OCI-LY7 (cell line): ENCODE measurements around the gene PPP4R2. TPM values are rescaled to one million over a fixed set of nuclear protein-coding genes. Genes with fewer than 3 reads are reported as not detected.
A peak's percentile ranks its signal among the peaks of the same experiment; 100 is the strongest.

Source experiments
- BruUV-seq: library from RNA; stranded (reverse); fragments of 400-500 nt; replicated peaks from 2 replicates; lab custom pipeline; 2021; lab: Mats Ljungman, UMichigan
- CTCF ChIA-PET: fragments of 300-600 bp; sonication (Branson Sonifier 250); formaldehyde crosslinking; loops from one replicate; lab custom pipeline; 2022; ENCODE audit warnings: antibody characterized with exemption; ENCODE audit not compliant: unreplicated experiment; lab: Charles Lee
- POLR2A ChIA-PET: fragments of 300-600 bp; sonication (Branson Sonifier 250); formaldehyde crosslinking; loops from one replicate; lab custom pipeline; 2022; ENCODE audit warnings: antibody characterized with exemption; lab: Charles Lee
- DNase-seq: peaks from one replicate; pipeline ENCODE4 v3.0.0-alpha.2; 2015; ENCODE audit warnings: low spot score
- H2AFZ ChIP-seq: fragments of 200-600 bp; sonication (generic), shearing (Covaris generic); 2 replicates; pipeline ENCODE4 v1.6.1; 2014; ENCODE audit warnings: mild to moderate bottlenecking, antibody characterized with exemption, low read length, moderate library complexity
- H3K27ac ChIP-seq: fragments of 200-600 bp; sonication (generic); 2 replicates; pipeline ENCODE4 v1.5.1; 2014; ENCODE audit warnings: mixed run types, low read depth, mild to moderate bottlenecking, moderate library complexity, low read length, inconsistent platforms; ENCODE audit not compliant: poor library complexity, severe bottlenecking
- H3K36me3 ChIP-seq: fragments of 200-600 bp; sonication (generic); 2 replicates; pipeline ENCODE4 v1.6.1; 2014; ENCODE audit warnings: mild to moderate bottlenecking, antibody characterized with exemption, low read length, moderate library complexity, mixed read lengths; ENCODE audit not compliant: insufficient read depth
- H3K4me1 ChIP-seq: fragments of 200-600 bp; sonication (generic); 2 replicates; pipeline ENCODE4 v1.5.1; 2014; ENCODE audit warnings: mild to moderate bottlenecking, low read length; ENCODE audit not compliant: insufficient read depth, poor library complexity, severe bottlenecking
- H3K4me2 ChIP-seq: fragments of 200-600 bp; sonication (generic); 2 replicates; pipeline ENCODE4 v1.6.1; 2014; ENCODE audit warnings: mild to moderate bottlenecking, low read length
- H3K4me3 ChIP-seq: fragments of 200-600 bp; sonication (generic); 2 replicates; pipeline ENCODE4 v1.5.1; 2014; ENCODE audit warnings: mild to moderate bottlenecking, low read depth, low read length; ENCODE audit not compliant: poor library complexity, severe bottlenecking
- H3K79me2 ChIP-seq: fragments of 200-600 bp; sonication (generic); 2 replicates; pipeline ENCODE4 v1.6.1; 2016; ENCODE audit warnings: low read depth, mild to moderate bottlenecking, low read length, moderate library complexity, mixed read lengths; ENCODE audit not compliant: insufficient read depth
- H3K9me2 ChIP-seq: fragments of 200-600 bp; sonication (generic); 2 replicates; pipeline ENCODE4 v1.6.1; 2016; ENCODE audit warnings: mild to moderate bottlenecking, low read length, mixed read lengths; ENCODE audit not compliant: insufficient read depth
- H3K9me3 ChIP-seq: fragments of 200-600 bp; sonication (generic); 2 replicates; pipeline ENCODE4 v1.6.1; 2014; ENCODE audit warnings: mild to moderate bottlenecking, mixed run types, low read length, mixed read lengths
- H4K20me1 ChIP-seq: fragments of 200-600 bp; sonication (generic); 2 replicates; pipeline ENCODE4 v1.6.1; 2014; ENCODE audit warnings: mild to moderate bottlenecking, antibody characterized with exemption, low read length, moderate library complexity, mixed read lengths; ENCODE audit not compliant: insufficient read depth
- CTCF ChIP-seq: fragments of 200-600 bp; sonication (generic); conservative IDR thresholded peaks from 2 replicates; pipeline ENCODE4 v1.5.1; 2014; ENCODE audit warnings: mild to moderate bottlenecking, antibody characterized with exemption, low read length, moderate library complexity, mixed read lengths
- EZH2phosphoT487 ChIP-seq: fragments of 200-600 bp; sonication (generic); IDR thresholded peaks from 2 replicates; pipeline ENCODE4 v1.6.1; 2018; ENCODE audit warnings: low read depth, borderline replicate concordance, mild to moderate bottlenecking, mixed run types, antibody characterized with exemption, low read length, moderate library complexity, mixed read lengths
- intact Hi-C: fragments of 100-400 bp; cut with micrococcal nuclease; formaldehyde crosslinking; loops from one replicate; pipeline ENCODE4 v1.10.0; 2022; ENCODE audit not compliant: unreplicated experiment
- small RNA-seq: library from RNA; depleted of rRNA; stranded (forward); fragments of <200 nt; gene quantifications from one replicate; pipeline ENCODE3, GENCODE V24; 2014
- total RNA-seq, 2 experiments: library from RNA; depleted of rRNA in 1 of 2; stranded (reverse); fragments of >200 nt in 1 of 2; shearing (Covaris generic) in 1 of 2; gene quantifications; 2 replicates each; pipeline ENCODE4 v1.2.3, GENCODE V29; 2014 to 2022

The PPP4R2 gene
- total RNA-seq, 2 experiments from 2014 or later = 52.0 to 99.5 TPM

DNA sequence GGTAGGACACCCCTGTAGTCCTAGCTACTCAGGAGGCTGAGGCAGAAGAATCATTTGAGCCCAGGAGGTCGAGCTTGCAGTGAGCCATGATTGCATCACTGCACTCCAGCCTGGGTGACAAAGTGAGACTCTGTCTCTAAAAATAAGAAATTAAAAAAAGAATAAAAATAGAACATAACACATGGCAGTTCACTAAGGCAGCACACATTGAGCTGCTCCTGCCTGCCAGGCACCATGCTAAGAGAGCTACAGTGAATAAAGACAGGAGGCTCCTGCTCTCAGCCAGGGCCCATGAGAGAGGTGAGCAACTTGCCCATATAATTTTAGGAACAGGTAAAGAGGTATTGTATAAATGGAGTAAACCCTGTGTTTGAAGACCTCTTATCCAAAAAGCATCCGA, 119.2 kb downstream of the PPP4R2 start:
- no peak for TF ChIP-seq EZH2phosphoT487
- TF ChIP-seq CTCF = no peak
- Histone ChIP-seq H3K79me2 (no peaks in the 10 kb centered on the region), H3K9me2 (no peaks in the 10 kb centered on the region), H3K36me3 (no peaks in the 10 kb centered on the region), H3K27ac (no peak overlapping the region), H3K9me3 (no peaks in the 10 kb centered on the region), H3K4me1 (no peaks in the 10 kb centered on the region), H2AFZ (no peak overlapping the region), H4K20me1 (no peaks in the 10 kb centered on the region), H3K4me3 (no peak overlapping the region), H3K4me2 (no peak overlapping the region)
- CTCF ChIA-PET = no interaction called here
- intact Hi-C loops = no loop called here
- no peak for DNase-seq
- POLR2A ChIA-PET = interaction anchor here (0.6 kb wide), 1 partner anchor 14 kb away, joined by 3 read pairs; no protein-coding TSS in a partner anchor
- BruUV-seq = no TSS peak

Small RNAs within 50 kb of the gene (small RNA-seq; reads per million reads assigned to genes)
- gene RNU2-64P (32.5 reads per million, percentile 98 among the genes with 10 or more reads in this experiment), gene RNU6-557P (not detected), gene RNU7-19P (1.3 reads per million, percentile 61 among the genes with 10 or more reads in this experiment)

Other genes starting within 250 kb of the PPP4R2 start
- 19.7 and 24.3 TPM in 2 replicates for gene SHQ1, start 148.4 kb upstream of the PPP4R2 start, total RNA-seq (2014; rRNA removed; shearing (Covaris generic))
- 34.9 and 35.5 TPM in 2 replicates for gene SHQ1, start 148.4 kb upstream of the PPP4R2 start, total RNA-seq (2022)
- not detected in 2 replicates for gene GXYLT2, start 108.8 kb upstream of the PPP4R2 start, total RNA-seq (2014; rRNA removed; shearing (Covaris generic))
- gene GXYLT2, start 108.8 kb upstream of the PPP4R2 start, total RNA-seq (2022) = not detected in 2 replicates
- gene EBLN2, start 64.8 kb downstream of the PPP4R2 start, total RNA-seq (2014; rRNA removed; shearing (Covaris generic)) = 10.5 and 11.1 TPM in 2 replicates
- gene EBLN2, start 64.8 kb downstream of the PPP4R2 start, total RNA-seq (2022) = 9.3 and 9.5 TPM in 2 replicates